Skeletal muscle tissue (tissue), 4 donors: ENCODE results near the gene PLXDC2. TPM values are rescaled to one million over a fixed set of nuclear protein-coding genes. Genes with fewer than 3 reads are reported as not detected.

ENCODE experiments used
- H3K27ac ChIP-seq: one replicate; pipeline ENCODE4 v1.7.0; 2013; ENCODE audit warnings: mild to moderate bottlenecking, low read depth, low read length, inconsistent platforms
- H3K27me3 ChIP-seq, 3 donors: one replicate each; pipeline ENCODE4 v1.7.0; 2013; ENCODE audit warnings: low read length in 3 of 3; ENCODE audit not compliant: control insufficient read depth in 3 of 3, insufficient read depth in 3 of 3
- H3K36me3 ChIP-seq, 3 donors: one replicate each; pipeline ENCODE4 v1.7.0; 2013; ENCODE audit warnings: low read length in 3 of 3; ENCODE audit not compliant: control insufficient read depth in 3 of 3, insufficient read depth in 3 of 3
- H3K4me1 ChIP-seq, 3 donors: one replicate each; pipeline ENCODE4 v1.7.0; 2013; ENCODE audit warnings: low read length in 3 of 3, mild to moderate bottlenecking in 3 of 3; ENCODE audit not compliant: control insufficient read depth in 3 of 3, insufficient read depth in 3 of 3
- H3K4me3 ChIP-seq, 3 donors: one replicate each; pipeline ENCODE4 v1.7.0; 2013; ENCODE audit warnings: low read length in 3 of 3
- H3K9ac ChIP-seq, 3 donors: one replicate each; pipeline ENCODE4 v1.7.0; 2013; ENCODE audit warnings: low read length in 3 of 3, mild to moderate bottlenecking in 3 of 3, moderate library complexity in 2 of 3, low read depth in 1 of 3
- H3K9me3 ChIP-seq, 3 donors: one replicate each; pipeline ENCODE4 v1.7.0; 2013; ENCODE audit warnings: low read length in 3 of 3; ENCODE audit not compliant: control insufficient read depth in 3 of 3
- total RNA-seq: library from RNA; depleted of rRNA; stranded (reverse); fragments of >200 nt; gene quantifications from one replicate; pipeline ENCODE4 v1.2.3, GENCODE V29; 2014
- donor health status: Osteomylitis.

PLXDC2 gene
- total RNA-seq, 1 donor from 2014 or later: 23.0 TPM

DNA sequence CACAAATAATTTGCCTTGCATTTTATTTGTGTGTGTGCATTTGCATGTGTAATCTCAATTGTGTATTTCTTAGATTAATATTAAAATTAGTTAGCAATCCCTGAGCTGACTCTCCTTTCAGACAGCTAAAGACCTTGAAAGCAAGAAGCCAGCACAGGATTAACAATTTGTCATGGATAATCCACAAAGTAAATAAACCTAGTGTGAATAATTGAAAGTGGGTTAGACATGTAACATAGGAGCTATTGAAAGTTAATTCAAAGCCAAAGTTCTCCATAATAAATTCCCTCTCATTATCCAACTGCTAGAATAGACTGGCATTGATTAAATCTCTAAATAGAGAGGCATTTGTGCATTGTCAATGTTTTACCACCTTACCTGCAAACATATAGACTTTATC is 326.1 kb downstream of the PLXDC2 start:
- Histone ChIP-seq H3K36me3 (peaks cover 0 to 2% (median 0%) of the 10 kb centered on the region in 3 donors), H3K9me3 (no peaks in the 10 kb centered on the region), H3K27ac (no peak overlapping the region), H3K4me3 (no peak overlapping the region), H3K4me1 (no peaks in the 10 kb centered on the region), H3K27me3 (no peaks in the 10 kb centered on the region), H3K9ac (no peak overlapping the region)

GRCh38 chr10:20144268-20144667 is 328.0 kb downstream of the PLXDC2 start:
- no peaks in the 10 kb centered on the region for H3K9me3 ChIP-seq
- no peaks in the 10 kb centered on the region for H3K27me3 ChIP-seq
- H3K27ac ChIP-seq: no peak overlapping the region
- H3K4me1 ChIP-seq: no peaks in the 10 kb centered on the region
- no peak overlapping the region for H3K9ac ChIP-seq
- peaks cover 0 to 2% (median 0%) of the 10 kb centered on the region in 3 donors for H3K36me3 ChIP-seq
- no peak overlapping the region for H3K4me3 ChIP-seq

- no peaks in the 10 kb centered on the region for H3K4me1 ChIP-seq
- H3K36me3 ChIP-seq: peaks cover 0 to 2% (median 0%) of the 10 kb centered on the region in 3 donors
- no peaks in the 10 kb centered on the region for H3K9me3 ChIP-seq
- no peak overlapping the region for H3K27ac ChIP-seq
- H3K9ac ChIP-seq: no peak overlapping the region
- no peaks in the 10 kb centered on the region for H3K27me3 ChIP-seq
- H3K4me3 ChIP-seq: no peak overlapping the region
Observed at GRCh38 chr10:20146004-20146403, 329.8 kb downstream of the PLXDC2 start.

DNA sequence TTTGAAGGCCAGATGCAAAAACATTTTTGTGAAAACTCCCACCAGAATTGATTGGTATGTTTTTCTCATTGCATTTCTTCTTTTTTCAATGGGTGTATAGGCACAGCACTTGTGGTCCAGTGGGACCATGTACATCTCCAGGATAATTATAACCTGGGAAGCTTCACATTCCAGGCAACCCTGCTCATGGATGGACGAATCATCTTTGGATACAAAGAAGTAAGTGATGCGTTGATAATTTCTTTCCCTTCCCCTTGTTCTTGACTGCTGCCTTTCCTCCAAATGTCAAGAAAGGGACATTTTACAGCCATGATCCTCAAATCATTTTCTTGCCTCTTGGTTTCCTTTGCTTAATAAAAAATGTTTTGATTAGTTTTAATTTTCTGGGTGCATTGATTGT is 331.5 kb downstream of the PLXDC2 start:
- Histone ChIP-seq H3K36me3 (peaks cover 0 to 2% (median 0%) of the 10 kb centered on the region in 3 donors), H3K4me3 (no peak overlapping the region), H3K27me3 (no peaks in the 10 kb centered on the region), H3K9me3 (no peaks in the 10 kb centered on the region), H3K27ac (no peak overlapping the region), H3K9ac (no peak overlapping the region), H3K4me1 (no peaks in the 10 kb centered on the region)

GRCh38 chr10:20156511-20156910 is 340.3 kb downstream of the PLXDC2 start:
- H3K36me3 ChIP-seq: no peaks in the 10 kb centered on the region
- H3K27ac ChIP-seq: no peak overlapping the region
- H3K9me3 ChIP-seq: no peaks in the 10 kb centered on the region
- H3K27me3 ChIP-seq: no peaks in the 10 kb centered on the region
- no peaks in the 10 kb centered on the region for H3K4me1 ChIP-seq
- no peak overlapping the region for H3K4me3 ChIP-seq
- H3K9ac ChIP-seq: no peak overlapping the region

GRCh38 chr10:20157314-20157713 is 341.1 kb downstream of the PLXDC2 start:
- Histone ChIP-seq H3K4me3 (no peak overlapping the region), H3K36me3 (no peaks in the 10 kb centered on the region), H3K9me3 (no peaks in the 10 kb centered on the region), H3K9ac (no peak overlapping the region), H3K27ac (no peak overlapping the region), H3K27me3 (no peaks in the 10 kb centered on the region), H3K4me1 (no peaks in the 10 kb centered on the region)

- H3K4me3 ChIP-seq: no peak overlapping the region
- H3K9me3 ChIP-seq: no peaks in the 10 kb centered on the region
- no peaks in the 10 kb centered on the region for H3K4me1 ChIP-seq
- no peaks in the 10 kb centered on the region for H3K27me3 ChIP-seq
- H3K9ac ChIP-seq: no peak overlapping the region
- no peaks in the 10 kb centered on the region for H3K36me3 ChIP-seq
- H3K27ac ChIP-seq: no peak overlapping the region
Observed at GRCh38 chr10:20158086-20158485, 341.9 kb downstream of the PLXDC2 start.

- Histone ChIP-seq H3K27me3 (no peaks in the 10 kb centered on the region), H3K9me3 (no peaks in the 10 kb centered on the region), H3K36me3 (peaks cover 0 to 2% (median 0%) of the 10 kb centered on the region in 3 donors), H3K4me1 (no peaks in the 10 kb centered on the region), H3K27ac (no peak overlapping the region), H3K4me3 (no peak overlapping the region), H3K9ac (no peak overlapping the region)
Observed at GRCh38 chr10:20162123-20162522, 345.9 kb downstream of the PLXDC2 start.

DNA sequence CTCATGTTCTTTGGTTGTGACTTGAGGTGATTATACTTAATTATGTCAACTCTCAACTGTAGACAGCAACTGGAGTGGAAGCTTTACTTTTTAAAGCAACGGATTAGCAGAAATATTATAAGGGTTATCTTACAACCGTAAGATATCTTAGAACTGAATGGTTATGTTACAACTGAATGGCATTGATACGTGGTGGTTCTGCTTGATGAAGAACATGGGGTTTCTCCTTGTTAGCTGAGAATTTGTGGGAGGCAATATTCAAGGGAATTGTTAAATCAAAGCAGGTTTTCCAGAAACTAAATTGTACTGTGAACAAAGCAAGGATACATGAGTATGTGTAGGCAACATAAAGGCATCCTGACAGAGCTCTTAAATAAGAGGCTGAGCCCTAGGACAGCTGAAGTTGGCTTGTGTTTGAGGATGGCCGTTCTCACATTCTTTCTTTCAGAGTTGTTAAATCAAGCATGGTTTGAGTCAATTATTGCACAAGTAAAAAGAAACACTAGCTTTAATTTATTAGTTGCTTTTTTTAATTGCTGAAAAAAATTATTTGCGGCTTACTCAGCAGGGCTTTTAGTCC is 350.0 kb downstream of the PLXDC2 start:
- Histone ChIP-seq H3K27me3 (no peaks in the 10 kb centered on the region), H3K36me3 (peaks cover 0 to 2% (median 0%) of the 10 kb centered on the region in 3 donors), H3K27ac (no peak overlapping the region), H3K9ac (no peak overlapping the region), H3K4me1 (no peaks in the 10 kb centered on the region), H3K4me3 (no peak overlapping the region), H3K9me3 (no peaks in the 10 kb centered on the region)

DNA sequence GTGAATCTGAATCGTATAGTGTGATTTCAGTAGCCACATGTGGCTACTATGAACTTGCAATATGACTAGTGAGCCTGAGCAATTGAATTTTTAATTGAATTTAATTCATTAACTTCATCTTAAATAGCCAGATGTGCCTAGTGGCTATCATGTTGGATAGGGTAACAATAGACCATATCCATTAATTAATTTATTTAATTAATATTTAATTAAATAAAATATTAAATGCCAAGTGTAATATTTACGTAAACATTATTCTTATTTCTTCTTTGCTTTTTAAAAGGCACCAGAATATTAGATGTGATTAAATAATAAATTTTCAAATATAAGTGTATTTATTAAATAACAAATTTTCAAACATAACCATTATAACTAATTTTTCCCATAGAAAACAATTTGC is 354.4 kb downstream of the PLXDC2 start:
- Histone ChIP-seq H3K27ac (no peak overlapping the region), H3K4me3 (no peak overlapping the region), H3K27me3 (no peaks in the 10 kb centered on the region), H3K9ac (no peak overlapping the region), H3K36me3 (peaks cover 0 to under 1% (median 0%) of the 10 kb centered on the region in 3 donors), H3K9me3 (no peaks in the 10 kb centered on the region), H3K4me1 (no peaks in the 10 kb centered on the region)
